HepG2 (cell line): ENCODE data around the gene ICE1. TPM values are rescaled to one million over a fixed set of nuclear protein-coding genes. Genes with fewer than 3 reads are reported as not detected.

Experiments used
- ATAC-seq: fragments of 200-7000 bp; cut with Tn5 transposase; 3 replicates; pipeline ENCODE4 v1.9.1; 2020; ENCODE audit warnings: mild to moderate bottlenecking, moderate library complexity
- BruUV-seq: library from RNA; stranded (reverse); fragments of 400-500 nt; replicated peaks from 2 replicates; lab custom pipeline; 2021; lab: Mats Ljungman, UMichigan
- CTCF ChIA-PET: fragments of 300-600 bp; formaldehyde crosslinking; extraction: SDS; loops from one replicate; lab custom pipeline; 2021; ENCODE audit warnings: low total read pairs, inconsistent platforms, low intra/inter-chr PET ratio; lab: Yijun Ruan, JAX
- POLR2A ChIA-PET: fragments of 350-600 bp; sonication (Branson Sonifier 250); formaldehyde crosslinking; loops from one replicate; lab custom pipeline; 2020; ENCODE audit warnings: antibody characterized with exemption, inconsistent platforms; lab: Yijun Ruan, JAX
- DNase-seq: peaks from one replicate; pipeline ENCODE4 v3.0.0-alpha.2; 2015; ENCODE audit warnings: low spot score
- FAIRE-seq: peaks from 3 replicates; lab custom pipeline; 2011; peaks lifted over from hg19 to GRCh38; lab: Jason Lieb, UNC
- H2AFZ ChIP-seq: one replicate; pipeline ENCODE4 v1.6.1; 2011; ENCODE audit warnings: low read length, inconsistent platforms
- H3K27ac ChIP-seq: fragments of 300-600 bp; 3 replicates; pipeline ENCODE4 v1.8.0; 2011; ENCODE audit warnings: mixed run types, mild to moderate bottlenecking, mixed read lengths, low read length, inconsistent platforms; ENCODE audit not compliant: insufficient read depth; ENCODE audit errors: extremely low read length
- H3K27me3 ChIP-seq, 2 experiments: fragments of 200-600 bp in 1 of 2; 2 replicates in 1 of 2; 3 replicates in 1 of 2; pipeline versions ENCODE4 v1.6.0 to v1.8.0; 2011; ENCODE audit warnings: low read length in 2 of 2, mild to moderate bottlenecking in 2 of 2, moderate library complexity in 2 of 2, inconsistent platforms in 1 of 2; ENCODE audit not compliant: insufficient read depth in 2 of 2, control insufficient read depth in 1 of 2
- H3K36me3 ChIP-seq, 2 experiments: fragments of 200-600 bp in 1 of 2; replicated peaks in 1 of 2; 2 replicates in 1 of 2; 3 replicates in 1 of 2; pipeline versions ENCODE4 v1.5.1 to v1.8.0; 2011; ENCODE audit warnings: low read length in 2 of 2, inconsistent platforms in 1 of 2; ENCODE audit not compliant: insufficient read depth in 2 of 2, control insufficient read depth in 1 of 2
- H3K4me1 ChIP-seq: 2 replicates; pipeline ENCODE4 v1.5.1; 2012; ENCODE audit warnings: low read length, inconsistent platforms; ENCODE audit not compliant: insufficient read depth
- H3K4me2 ChIP-seq: 2 replicates; pipeline ENCODE4 v1.6.0; 2011; ENCODE audit warnings: low read depth, low read length, inconsistent platforms
- H3K4me3 ChIP-seq, 3 experiments: fragments of 200-600 bp in 1 of 3; sonication (generic), shearing (Covaris generic) in 1 of 3; replicated peaks in 1 of 3; 2 replicates each; pipeline ENCODE4 v1.5.1; 2011 to 2016; ENCODE audit warnings: low read length in 3 of 3, inconsistent platforms in 2 of 3, low read depth in 2 of 3, mild to moderate bottlenecking in 2 of 3, control low read depth in 1 of 3, mixed read lengths in 1 of 3; ENCODE audit not compliant: insufficient read depth in 1 of 3
- H3K79me2 ChIP-seq: one replicate; pipeline ENCODE4 v1.6.1; 2011; ENCODE audit warnings: low read length, inconsistent platforms; ENCODE audit not compliant: insufficient read depth
- H3K9ac ChIP-seq: 2 replicates; pipeline ENCODE4 v1.6.0; 2011; ENCODE audit warnings: mild to moderate bottlenecking, low read depth, low read length, inconsistent platforms; ENCODE audit not compliant: insufficient read depth
- H3K9me3 ChIP-seq: 2 replicates; pipeline ENCODE4 v1.5.1; 2012; ENCODE audit warnings: mild to moderate bottlenecking, low read length
- H4K20me1 ChIP-seq: 2 replicates; pipeline ENCODE4 v1.6.0; 2011; ENCODE audit warnings: inconsistent platforms, mild to moderate bottlenecking, low read length, moderate library complexity; ENCODE audit not compliant: insufficient read depth
- AKAP8 ChIP-seq: sonication (generic); formaldehyde crosslinking; IDR thresholded peaks from 2 replicates; pipeline ENCODE4 v1.5.1; 2020; ENCODE audit warnings: mild to moderate bottlenecking, missing genetic modification reagents
- ARNT2 ChIP-seq: sonication (generic); formaldehyde crosslinking; IDR thresholded peaks from 2 replicates; pipeline ENCODE4 v1.8.0; 2022; ENCODE audit warnings: mild to moderate bottlenecking, low read depth, missing genetic modification reagents, moderate library complexity
- CENPT ChIP-seq: sonication (generic); formaldehyde crosslinking; IDR thresholded peaks from 2 replicates; pipeline ENCODE4 v1.8.0; 2022; ENCODE audit warnings: low read depth, mild to moderate bottlenecking, moderate library complexity, missing genetic modification reagents
- EEA1 ChIP-seq: sonication (generic); formaldehyde crosslinking; IDR thresholded peaks from 2 replicates; pipeline ENCODE4 v1.5.1; 2020; ENCODE audit warnings: mild to moderate bottlenecking, missing genetic modification reagents, borderline replicate concordance
- FOXM1 ChIP-seq: sonication (generic); formaldehyde crosslinking; IDR thresholded peaks from 2 replicates; pipeline ENCODE4 v1.5.0; 2020; ENCODE audit warnings: missing genetic modification reagents
- IRX3 ChIP-seq: sonication (generic); formaldehyde crosslinking; IDR thresholded peaks from 2 replicates; pipeline ENCODE4 v1.8.1; 2023; ENCODE audit warnings: mild to moderate bottlenecking, low read depth, missing genetic modification reagents, borderline replicate concordance
- SMARCE1 ChIP-seq: fragments of 450-650 bp; IDR thresholded peaks from 2 replicates; pipeline ENCODE4 v1.6.1; 2017; ENCODE audit warnings: borderline replicate concordance
- ZBTB21 ChIP-seq: sonication (generic); formaldehyde crosslinking; IDR thresholded peaks from 2 replicates; pipeline ENCODE4 v1.4.0; 2020; ENCODE audit warnings: missing genetic modification reagents
- ZNF784 ChIP-seq: sonication (generic); formaldehyde crosslinking; IDR thresholded peaks from 2 replicates; pipeline ENCODE4 v1.5.1; 2020; ENCODE audit warnings: missing genetic modification reagents, mild to moderate bottlenecking, borderline replicate concordance
- ZNF878 ChIP-seq: sonication (generic); formaldehyde crosslinking; IDR thresholded peaks from 2 replicates; pipeline ENCODE4 v1.8.1; 2023; ENCODE audit warnings: mild to moderate bottlenecking, missing genetic modification reagents, moderate library complexity
- WGBS: methylation state at CpG from one replicate; pipeline ENCODE4 v1.1.6; 2017; ENCODE audit warnings: low lambda C conversion rate; 5-methylcytosine and 5-hydroxymethylcytosine counted together
- in situ Hi-C: cut with HindIII; loops from 2 replicates; pipeline ENCODE4 v1.10.0; 2017; ENCODE audit warnings: low pct_unique_long_range_greater_than_20kb; ENCODE audit not compliant: extremely low pct_ligation_motif_present
- intact Hi-C: fragments of 100-400 bp; cut with micrococcal nuclease; formaldehyde crosslinking; loops from one replicate; pipeline ENCODE4 v1.10.0; 2022; ENCODE audit not compliant: unreplicated experiment
- polyA plus RNA-seq, 8 experiments: library from polyadenylated mRNA; depleted of rRNA in 3 of 8; stranded (reverse) in 7 of 8; unstranded in 1 of 8; fragments of >200 nt; fragmentation: Illumina TruSeq in 4 of 8; extraction: Trizol in 4 of 8; gene quantifications; 2 replicates each; pipeline versions ENCODE4 v1.2.1 to v1.2.3, GENCODE V29; 2011 to 2016; ENCODE audit warnings: low read depth in 4 of 8, missing spikeins in 1 of 8, mixed read lengths in 1 of 8; ENCODE audit not compliant: insufficient read depth in 1 of 8
- total RNA-seq, 5 experiments: library from RNA; depleted of rRNA; stranded (reverse); fragments of >200 nt; fragmentation: Illumina TruSeq; extraction: Trizol; gene quantifications; 2 replicates each; pipeline ENCODE4 v1.2.3, GENCODE V29; 2016; ENCODE audit warnings: low read depth in 1 of 5
- TF ChIP-seq, protein P1 (sequence below): sonication (generic); formaldehyde crosslinking; IDR thresholded peaks from 2 replicates; pipeline ENCODE4 v1.4.0; 2020; ENCODE audit warnings: missing genetic modification reagents
- TF ChIP-seq, protein P2 (sequence below): sonication (generic); formaldehyde crosslinking; conservative IDR thresholded peaks from 2 replicates; pipeline ENCODE4 v1.4.0; 2020; ENCODE audit warnings: missing genetic modification reagents

The ICE1 gene
- total and polyA plus RNA-seq, 2 of the 13 experiments (the other 11 are each of a cell fraction or from before 2014, with no cell fraction given), result 9.1 to 27.6 TPM

DNA sequence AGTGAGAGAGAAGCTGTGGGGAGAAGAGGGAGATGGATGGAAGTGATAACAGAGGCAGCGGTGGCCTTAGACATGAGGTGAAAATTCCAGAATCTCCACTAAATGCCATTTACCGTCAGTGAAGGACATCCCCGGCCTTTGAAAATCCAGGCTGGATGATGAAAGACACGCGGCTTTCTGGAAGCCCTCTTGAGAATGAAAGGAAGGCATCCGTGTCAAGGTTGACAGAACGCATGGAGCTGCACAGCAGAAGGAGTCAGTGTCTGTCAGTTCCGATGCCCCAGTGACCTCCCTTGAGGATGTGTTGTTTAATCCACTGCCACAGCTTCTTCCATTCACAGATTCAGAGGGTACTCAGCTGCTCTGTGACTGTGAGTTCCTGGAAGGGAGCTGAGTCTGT, 114.9 kb downstream of the ICE1 start:
- Histone ChIP-seq H3K9me3 (no peaks in the 10 kb centered on the region), H3K27me3 (peaks cover 1 to 32% of the 10 kb centered on the region in 2 experiments; a peak in 4 of 5 replicates), H3K27ac (no peak overlapping the region), H3K4me2 (no peak overlapping the region), H2AFZ (no peak overlapping the region), H3K9ac (no peak overlapping the region), H3K36me3 (no peaks in the 10 kb centered on the region), H4K20me1 (no peaks in the 10 kb centered on the region), H3K79me2 (no peaks in the 10 kb centered on the region), H3K4me1 (no peaks in the 10 kb centered on the region), H3K4me3 (no peak overlapping the region)
- WGBS, result 21% methylated on average over 6 of the region's 8 CpGs
- intact Hi-C loops, result no loop called here
- in situ Hi-C loops, result no loop called here
- no TSS peak for BruUV-seq
- ChIA-PET CTCF (no interaction called here), POLR2A (no interaction called here)
- DNase-seq (no peak), FAIRE-seq (no peak), ATAC-seq (no peak)
- TF ChIP-seq, protein P1, sequence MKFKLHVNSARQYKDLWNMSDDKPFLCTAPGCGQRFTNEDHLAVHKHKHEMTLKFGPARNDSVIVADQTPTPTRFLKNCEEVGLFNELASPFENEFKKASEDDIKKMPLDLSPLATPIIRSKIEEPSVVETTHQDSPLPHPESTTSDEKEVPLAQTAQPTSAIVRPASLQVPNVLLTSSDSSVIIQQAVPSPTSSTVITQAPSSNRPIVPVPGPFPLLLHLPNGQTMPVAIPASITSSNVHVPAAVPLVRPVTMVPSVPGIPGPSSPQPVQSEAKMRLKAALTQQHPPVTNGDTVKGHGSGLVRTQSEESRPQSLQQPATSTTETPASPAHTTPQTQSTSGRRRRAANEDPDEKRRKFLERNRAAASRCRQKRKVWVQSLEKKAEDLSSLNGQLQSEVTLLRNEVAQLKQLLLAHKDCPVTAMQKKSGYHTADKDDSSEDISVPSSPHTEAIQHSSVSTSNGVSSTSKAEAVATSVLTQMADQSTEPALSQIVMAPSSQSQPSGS (CRISPR knock-in tag), result no peak
- TF ChIP-seq AKAP8, result no peak
- TF ChIP-seq ARNT2 (CRISPR knock-in tag), result no peak
- TF ChIP-seq ZNF784 (CRISPR knock-in tag), result no peak
- no peak for TF ChIP-seq ZNF878 (CRISPR knock-in tag)
- TF ChIP-seq CENPT, result no peak
- TF ChIP-seq ZBTB21 (CRISPR knock-in tag), result no peak
- TF ChIP-seq IRX3 (CRISPR knock-in tag), result no peak
- no peak for TF ChIP-seq FOXM1 (CRISPR knock-in tag)
- TF ChIP-seq, protein P2, sequence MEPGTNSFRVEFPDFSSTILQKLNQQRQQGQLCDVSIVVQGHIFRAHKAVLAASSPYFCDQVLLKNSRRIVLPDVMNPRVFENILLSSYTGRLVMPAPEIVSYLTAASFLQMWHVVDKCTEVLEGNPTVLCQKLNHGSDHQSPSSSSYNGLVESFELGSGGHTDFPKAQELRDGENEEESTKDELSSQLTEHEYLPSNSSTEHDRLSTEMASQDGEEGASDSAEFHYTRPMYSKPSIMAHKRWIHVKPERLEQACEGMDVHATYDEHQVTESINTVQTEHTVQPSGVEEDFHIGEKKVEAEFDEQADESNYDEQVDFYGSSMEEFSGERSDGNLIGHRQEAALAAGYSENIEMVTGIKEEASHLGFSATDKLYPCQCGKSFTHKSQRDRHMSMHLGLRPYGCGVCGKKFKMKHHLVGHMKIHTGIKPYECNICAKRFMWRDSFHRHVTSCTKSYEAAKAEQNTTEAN (CRISPR knock-in tag), result no peak
- TF ChIP-seq EEA1 (CRISPR knock-in tag), result no peak
- no peak for TF ChIP-seq SMARCE1
